GM19438 (cell line): Measurements from ENCODE around the gene CPNE9.

Experiments
- ATAC-seq: cut with Tn5 transposase; IDR thresholded peaks from one replicate; pipeline ENCODE4 v1.9.1; 2021; ENCODE audit warnings: low read depth; ENCODE audit not compliant: unreplicated experiment

Gene CPNE9

DNA sequence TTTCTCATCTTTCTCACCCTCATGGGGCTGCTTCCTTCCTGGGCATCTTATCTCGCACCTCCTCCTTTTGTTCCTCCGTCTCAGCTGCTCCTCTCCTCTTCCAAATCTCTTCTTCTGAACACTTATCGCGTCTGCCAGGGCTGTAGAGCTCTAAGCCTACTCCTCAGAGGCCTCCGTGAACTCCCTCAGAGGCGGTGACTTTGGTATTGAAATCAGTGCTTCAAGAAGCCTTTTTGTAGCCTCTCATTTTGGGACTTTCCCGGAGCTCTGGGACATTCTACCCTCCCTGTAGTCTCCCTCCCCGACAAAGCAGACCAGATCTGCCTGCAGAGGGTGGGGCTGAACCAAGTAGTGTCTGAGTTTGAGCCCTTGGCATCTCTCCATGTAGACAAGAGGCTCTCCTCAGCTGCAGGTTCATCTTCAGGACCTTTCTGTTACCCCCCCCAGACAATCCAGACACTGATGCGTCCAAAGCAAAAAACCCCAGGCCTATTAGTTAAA, 17.5 kb upstream of the CPNE9 start:
- ATAC-seq: no peak

DNA sequence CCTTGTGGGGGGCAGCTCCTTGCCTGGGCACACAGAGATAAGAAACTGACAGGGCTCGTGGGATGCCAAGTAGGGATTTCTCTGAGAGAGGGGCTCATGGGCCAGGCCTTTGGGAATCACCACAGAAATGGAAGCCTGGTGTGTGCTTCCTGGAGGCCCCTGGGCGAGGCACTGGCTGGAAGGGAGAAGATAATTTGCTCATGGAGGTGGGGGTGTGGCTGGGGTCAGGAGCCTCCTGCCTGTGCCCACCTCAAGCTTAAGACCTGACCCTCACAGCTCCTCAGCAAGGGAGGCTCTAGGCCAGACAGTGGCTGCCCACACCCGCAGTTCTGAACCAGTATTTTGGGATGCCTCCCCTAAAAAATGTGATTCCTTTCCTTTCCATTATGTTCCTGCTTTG, 16.9 kb upstream of the CPNE9 start:
- ATAC-seq: no peak

DNA sequence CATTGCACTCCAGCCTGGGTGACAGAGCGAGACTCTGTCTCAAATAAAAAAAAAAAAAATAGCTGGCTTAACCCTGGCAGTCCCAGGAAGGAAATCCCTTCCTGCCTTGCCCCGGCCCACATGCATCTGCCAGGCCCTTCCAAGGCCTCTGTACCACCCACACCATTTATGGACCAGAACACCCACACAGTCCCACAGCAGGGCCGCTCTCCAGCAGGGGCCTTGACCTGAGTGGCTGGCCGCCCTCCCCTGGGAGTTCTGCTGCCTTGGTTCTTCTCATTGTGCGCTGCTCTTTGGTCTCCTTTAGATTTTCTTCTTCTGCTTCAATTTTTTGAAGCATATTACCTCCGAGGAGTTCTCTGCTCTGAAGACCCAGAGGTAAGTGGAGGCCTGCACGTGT, 16.1 kb upstream of the CPNE9 start:
- no peak for ATAC-seq

DNA sequence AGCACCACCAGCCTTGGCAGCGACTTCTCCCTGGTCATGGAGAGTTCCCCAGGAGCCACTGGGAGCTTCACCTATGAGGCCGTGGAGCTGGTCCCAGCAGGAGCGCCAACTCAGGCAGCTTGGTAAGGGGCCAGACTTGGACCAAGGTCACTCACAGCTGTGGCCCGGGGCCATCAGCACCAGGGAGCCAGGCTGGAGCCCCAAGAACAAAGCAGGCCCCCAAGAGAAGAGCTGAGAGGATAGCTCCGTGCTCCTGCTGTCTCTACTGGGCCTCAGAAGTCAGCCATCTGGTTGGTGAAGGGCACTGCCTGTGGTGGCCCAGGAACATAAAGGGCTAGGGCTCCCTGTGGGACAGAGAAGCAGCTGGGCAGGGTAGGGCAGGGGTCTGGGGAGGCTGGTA, 14.7 kb upstream of the CPNE9 start:
- no peak for ATAC-seq

DNA sequence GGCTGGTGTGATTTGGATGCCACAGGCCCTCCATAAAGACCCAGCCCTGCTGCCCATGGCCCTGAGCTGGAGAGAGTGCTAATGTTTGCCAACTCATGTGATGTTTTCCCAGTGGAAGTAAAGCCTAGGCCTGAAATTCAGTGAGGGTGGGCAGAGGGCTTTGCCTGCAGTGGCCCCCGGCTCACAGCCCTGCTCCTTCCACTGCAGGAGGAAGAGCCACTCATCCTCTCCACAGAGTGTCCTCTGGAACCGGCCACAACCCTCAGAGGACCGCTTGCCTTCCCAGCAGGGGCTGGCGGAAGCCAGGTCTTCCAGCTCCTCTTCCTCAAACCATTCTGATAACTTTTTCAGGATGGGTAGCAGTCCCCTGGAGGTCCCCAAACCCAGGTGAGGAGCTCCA, 13.9 kb upstream of the CPNE9 start:
- no peak for ATAC-seq

DNA sequence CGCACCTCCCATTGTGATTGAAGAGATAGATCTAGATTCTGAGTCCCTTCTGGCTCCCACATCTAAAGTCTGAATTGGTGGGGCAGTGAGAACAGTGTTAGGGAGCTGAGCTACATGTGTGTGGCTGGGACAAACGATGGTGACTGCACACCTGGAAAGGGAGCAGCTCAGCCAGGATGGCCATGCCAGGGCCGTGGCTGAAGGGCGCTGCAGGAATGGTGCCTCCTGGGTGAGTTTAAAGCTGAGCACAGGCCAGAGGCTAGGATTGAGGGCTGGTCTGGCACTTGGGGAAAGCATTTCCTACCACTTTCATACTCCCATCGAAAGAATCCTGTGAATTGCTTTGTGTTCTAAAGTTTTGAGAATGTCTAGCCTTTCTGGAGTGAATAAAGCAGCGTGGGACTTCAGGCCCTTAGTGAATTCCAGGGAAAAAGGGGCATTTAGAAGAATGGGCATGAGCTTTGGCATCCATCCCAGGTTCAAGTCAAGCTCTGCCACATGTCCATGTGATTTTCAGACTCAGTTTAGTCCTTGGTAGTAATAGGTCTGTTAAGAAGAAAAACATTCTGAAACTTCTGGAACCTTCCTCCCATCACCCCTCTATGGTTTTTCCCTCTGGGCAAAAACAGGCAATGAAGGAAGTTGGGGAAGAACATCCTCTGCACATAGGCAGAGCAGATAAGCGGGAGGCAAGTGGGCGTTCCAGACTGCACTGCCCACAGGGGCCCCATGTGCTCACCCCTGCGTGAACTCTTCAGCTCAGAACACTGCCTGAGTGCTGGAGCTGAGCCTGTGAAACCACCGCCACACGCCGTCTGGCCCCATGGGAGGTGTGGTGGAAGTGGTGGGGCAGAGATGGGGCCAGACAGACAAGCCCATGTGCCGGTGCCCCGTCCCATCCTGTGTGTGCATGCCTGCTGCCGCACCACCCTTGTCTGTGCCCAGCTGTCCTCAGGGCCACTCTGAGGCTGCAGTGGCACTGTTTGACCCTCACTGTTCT, 12.9 kb upstream of the CPNE9 start:
- peak; percentile 87 for ATAC-seq

DNA sequence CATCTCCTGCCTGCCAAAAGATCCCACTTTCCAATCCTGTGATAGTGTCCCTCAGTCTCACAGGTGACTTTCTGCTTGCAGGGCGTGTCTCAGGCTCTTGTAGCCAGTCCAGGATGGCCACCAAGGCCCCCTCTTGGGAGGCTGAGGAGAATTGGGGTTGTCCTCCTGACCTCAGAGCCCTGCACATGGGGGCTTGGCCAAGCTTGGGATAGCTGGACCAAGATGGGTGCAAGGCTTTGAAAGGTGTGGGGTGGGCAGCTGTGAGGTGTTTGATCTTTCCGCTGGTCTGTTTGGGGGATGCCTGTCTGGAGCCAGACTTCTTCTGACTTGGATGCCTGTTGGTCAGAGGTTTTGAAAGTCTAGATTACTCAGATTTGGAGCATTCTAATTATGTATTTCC, 12.0 kb upstream of the CPNE9 start:
- ATAC-seq: no peak

DNA sequence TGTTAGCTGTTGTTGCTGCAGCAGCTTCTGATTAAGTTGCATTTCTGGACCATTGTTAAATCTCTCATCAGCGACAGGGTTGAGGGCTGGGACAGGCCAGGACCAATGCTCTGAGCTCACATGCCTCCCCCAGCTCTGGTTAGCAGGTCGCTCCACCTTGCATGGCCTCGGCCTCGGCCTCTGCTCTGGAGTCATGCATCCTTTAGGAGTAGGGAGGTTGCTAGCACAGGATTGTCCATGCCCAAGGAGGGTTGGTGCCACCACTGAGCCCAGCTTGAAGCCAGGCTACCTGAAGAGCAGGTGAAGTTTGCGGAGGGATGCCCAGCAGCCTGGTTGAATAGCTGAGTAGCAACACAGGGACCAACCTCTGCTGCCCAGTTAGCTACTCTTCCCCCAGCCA, 11.2 kb upstream of the CPNE9 start:
- ATAC-seq: no peak

DNA sequence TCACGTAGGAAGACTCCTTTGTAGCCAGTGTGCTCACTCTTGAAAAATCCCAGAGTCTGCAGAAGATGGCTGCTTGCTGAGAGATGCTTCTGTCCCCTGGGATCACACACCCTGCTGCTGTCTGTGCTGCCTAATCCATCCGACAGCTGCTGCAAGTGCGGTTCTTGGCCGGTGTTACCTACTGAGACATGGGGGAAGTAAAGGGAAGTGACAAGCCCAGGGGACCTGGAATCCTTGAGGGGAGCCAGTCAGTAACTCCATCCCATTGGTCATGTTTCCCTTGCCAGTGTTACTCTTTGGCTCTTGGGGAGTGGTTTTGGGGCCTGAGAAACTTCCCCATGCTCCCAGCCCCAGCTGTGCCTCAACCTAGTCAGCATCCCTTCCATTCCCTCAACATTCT, 8.3 kb upstream of the CPNE9 start:
- ATAC-seq: no peak

DNA sequence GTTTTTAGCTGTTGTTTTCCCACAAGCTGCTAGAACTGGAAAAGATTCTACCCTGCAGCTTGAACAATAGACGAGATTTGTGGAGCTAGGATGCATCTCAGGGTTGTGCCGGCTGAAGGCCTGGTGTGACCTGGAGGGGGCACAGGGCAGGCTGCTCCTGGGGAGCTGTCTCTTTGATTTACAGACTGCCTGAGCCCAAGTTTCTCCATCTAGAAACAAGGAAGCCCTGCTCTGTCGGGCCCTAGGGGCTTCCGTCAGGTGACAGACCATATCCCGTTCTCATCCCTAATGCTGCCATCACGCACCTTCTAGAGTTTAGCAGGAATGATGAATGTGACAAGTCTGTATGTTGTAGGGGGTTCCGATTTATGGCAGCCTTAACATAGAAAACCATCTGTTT, 7.9 kb upstream of the CPNE9 start:
- no peak for ATAC-seq

DNA sequence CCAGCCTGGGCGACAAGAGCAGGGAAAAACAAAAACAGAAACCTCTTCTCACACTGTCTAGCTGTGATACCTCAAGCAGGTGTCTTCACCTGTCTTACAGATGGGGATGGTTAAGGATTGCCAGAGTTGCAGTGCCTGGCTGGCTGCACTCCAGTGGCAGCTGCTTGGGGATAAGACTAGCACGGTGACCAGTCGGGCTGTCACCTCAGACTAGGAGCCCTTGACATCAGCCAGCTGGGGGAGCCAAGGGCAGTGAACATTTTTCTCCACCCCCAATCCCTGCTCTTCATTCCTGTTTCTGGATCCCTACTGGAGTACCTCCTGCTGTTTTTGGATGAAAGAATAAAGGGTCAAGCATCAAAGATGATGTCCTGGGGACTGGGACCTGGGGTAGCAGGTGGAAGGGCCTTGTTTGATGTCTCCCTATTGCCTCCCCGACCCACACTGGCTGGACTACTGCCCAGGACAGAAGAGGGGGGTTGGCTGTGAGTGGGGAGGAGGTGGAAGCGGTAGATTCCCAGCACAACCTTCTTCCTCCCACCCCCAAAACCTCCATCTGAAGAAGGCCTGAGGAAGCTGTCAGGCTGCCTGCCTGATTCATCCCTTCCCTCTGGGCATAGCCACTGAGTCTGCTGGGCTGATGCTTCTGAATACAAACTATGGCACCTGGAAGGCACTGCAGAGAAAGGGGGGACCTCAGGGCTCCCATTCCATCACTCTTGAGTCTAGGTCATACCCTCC, 7.0 kb upstream of the CPNE9 start:
- no peak for ATAC-seq

DNA sequence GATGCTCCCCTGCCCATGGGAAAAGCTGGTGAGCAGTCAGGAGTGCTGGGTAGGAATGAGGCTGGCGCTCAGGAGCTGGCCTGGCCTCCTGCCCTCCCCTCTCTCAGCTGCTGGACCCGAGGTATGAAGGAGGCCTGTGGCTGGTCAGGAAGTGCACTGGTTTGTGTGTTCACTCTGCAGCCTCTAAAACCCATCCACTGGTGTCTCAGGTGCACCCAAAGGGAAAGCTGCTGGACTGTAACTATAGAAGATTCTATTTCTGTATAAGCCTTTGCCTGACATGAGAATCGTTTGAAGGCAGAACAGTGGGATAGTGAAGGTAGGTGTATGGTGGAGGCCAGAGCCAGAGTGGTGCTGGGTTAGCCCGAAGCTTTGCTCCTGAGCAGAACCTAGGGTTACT, 5.7 kb upstream of the CPNE9 start:
- ATAC-seq: no peak

DNA sequence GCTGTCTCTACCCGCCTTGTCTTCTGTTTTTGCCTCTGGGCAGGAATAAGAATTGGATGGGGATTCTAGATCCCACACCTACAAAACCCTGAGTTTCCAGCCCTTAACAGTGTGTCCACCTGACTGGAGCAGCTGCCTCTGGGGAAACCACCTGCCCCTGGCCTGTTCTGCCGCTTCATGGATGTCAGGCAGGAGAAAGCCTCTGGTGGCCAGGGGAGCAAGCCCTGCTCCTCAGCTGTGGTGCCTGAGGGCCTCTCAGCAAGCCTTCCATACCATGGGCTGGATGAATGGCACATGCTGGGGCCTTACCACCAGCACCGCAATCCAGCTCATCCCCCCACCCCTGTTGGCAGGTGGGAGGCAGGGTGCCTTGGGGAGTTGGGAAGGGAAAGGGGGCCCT, 5.3 kb upstream of the CPNE9 start:
- no peak for ATAC-seq

DNA sequence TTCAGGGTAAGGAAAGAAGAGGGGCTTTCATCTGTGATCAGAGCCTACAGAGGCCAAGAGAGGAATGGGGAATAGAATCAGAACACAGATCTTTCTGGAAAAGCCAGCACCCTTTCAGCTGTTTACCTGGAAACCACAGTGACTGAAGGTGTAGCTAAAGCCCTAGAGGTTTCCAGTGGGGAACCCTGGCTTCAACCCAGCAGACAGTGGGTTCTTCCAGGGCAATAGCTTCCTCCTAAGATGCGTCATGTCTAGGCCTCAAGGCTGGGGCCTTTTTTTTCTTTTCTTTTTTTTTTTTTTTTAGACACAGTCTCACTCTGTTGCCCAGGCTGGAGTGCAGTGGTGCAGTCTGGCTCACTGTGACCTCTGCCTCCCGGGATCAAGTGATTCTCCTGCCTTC, 3.1 kb upstream of the CPNE9 start:
- ATAC-seq: no peak

DNA sequence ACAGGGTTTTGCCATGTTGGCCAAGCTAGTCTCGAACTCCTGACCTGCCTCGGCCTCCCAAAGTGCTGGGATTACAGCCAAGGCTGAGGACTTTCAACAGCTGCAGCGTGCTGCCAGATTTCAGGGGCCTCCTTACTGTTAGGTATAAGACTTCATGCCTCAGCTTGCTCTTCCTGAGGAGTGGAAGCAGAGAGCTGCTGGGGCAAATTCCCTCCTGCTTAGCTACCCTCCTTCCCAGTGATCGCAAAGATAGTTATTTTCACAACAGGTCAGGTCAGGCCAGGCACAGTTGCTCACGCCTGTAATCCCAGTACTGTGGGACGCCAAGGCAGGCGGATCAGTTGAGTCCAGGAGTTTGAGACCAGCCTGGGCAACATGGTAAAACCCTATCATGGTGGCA, 2.6 kb upstream of the CPNE9 start:
- ATAC-seq: no peak

DNA sequence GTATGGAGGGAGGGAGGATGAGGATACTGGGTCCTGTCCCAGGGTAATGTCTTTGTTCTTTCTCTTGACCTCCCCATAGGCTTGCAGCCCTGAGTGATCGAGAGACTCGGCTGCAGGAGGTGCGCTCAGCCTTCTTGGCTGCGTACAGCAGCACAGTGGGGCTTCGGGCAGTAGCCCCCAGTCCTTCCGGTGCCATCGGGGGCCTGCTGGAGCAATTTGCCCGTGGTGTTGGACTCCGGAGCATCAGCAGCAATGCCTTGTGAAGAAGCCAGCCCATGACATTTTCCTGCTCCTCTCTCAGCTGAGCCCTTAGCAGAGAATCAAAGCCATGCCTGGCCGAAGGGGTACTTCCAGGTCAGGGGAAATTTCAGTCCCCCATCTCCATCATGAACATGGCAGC, 1.9 kb upstream of the CPNE9 start:
- ATAC-seq: no peak

DNA sequence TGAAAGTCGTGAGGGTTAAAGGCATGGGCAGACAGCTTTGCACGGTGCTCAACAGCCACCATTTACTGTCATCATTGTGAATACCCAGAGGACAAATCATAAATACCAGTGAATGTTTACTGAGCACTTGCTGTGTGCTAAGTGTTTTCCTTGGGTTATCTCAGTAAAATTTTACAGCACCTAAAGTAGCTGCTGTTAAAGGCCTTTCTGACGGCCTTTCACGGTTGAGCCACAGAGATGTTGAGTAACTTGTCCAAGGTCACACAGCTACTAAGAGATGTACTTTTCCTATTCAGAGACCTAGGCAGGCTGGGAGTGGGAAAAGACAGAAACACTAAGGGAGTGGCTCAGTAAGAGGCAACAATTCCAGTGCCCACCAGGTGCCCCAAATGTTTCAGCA, 393 bp upstream of the CPNE9 start:
- no peak for ATAC-seq

DNA sequence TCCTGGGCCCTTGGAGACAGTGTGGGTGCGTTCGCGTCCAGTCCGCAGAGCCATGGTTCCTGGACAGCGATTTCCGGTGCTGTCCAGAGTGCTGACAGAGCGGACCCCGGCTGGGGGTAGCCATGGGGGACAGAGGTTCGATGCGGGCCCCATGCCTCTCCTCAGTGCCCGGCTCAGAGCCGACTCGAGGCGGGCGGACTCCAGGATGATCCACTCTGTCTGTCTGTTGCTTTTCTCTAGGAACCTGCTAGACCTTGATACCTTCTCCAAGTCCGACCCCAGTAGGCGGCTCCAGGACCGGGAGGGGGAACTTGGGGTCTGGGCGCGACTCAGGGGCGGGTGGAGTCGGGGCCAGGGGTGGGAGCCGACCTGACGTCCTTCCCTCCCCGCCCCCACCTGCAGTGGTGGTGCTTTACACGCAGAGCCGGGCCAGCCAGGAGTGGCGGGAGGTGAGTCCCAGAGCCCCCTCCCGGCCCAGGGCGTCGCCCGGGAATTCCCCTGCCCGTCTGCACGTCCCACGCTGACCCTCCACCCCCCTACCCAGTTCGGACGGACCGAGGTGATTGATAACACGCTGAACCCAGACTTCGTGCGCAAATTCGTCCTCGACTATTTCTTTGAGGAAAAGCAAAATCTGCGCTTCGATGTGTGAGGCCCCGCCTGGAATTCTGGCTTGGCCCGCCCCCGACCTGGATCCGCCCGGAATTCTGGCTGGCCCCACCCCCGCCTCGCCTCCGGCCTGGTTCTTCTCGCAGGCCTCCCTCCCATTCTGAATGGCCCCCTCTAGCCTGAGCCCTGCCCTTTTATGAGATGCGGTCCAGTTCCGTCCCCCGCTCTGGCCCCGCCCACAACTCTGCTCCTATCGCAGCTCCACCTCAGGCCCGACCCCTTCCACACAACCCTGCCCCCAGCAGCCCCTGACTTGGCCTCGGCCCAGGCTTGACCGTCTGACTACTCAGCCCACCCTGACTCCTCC, 1.0 kb downstream of the CPNE9 start:
- ATAC-seq: no peak

DNA sequence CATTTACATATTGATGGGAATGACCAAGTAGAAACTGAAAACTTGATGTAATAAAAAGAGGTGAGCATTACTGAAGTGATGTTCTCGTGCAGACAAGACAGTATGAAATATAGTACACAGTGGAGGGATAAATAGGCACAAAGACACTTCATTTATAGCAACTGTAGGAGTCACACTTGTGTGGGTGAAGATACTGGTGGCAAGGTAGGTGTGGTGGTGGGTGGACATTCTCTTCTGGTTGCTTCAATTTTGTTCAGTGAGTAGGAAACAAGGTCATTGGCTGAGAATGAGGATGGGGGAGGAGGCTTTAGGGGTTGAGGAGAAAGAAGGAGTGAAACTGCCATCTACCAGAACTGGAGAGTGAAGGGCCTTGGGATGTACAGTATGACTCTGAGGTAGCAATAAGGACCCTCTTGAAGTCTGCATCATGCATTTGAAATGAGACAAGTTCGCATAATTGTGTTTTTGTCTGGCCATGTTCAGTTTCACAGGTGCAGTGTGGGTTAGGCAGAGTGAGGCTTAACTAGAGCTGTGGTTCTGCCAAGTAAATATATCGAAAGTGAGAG, 6.6 kb downstream of the CPNE9 start:
- no peak for ATAC-seq

DNA sequence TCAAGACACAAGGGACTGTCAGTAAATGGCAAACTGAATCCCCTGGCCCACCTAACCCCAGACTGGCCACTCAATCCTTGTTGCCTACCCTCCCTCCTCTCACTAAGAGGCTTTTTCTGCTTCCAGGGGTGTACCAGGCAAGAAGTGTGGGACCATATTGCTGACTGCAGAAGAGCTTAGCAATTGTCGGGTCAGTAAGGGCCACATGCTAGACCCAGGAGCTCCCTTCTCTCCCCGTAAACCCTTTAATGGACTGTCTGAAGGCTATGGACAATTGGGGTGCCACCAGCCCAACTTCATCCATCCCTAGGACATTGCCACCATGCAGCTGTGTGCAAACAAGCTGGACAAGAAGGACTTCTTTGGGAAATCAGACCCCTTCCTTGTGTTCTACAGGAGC, 8.8 kb downstream of the CPNE9 start:
- ATAC-seq: no peak
